DMS 273 (cell line): Measurements from ENCODE around the gene ACTN2.

Source experiments
- DNase-seq: peaks from one replicate; lab custom pipeline; 2025; ENCODE audit not compliant: unreplicated experiment; lab: John Stamatoyannopoulos, UW

The ACTN2 gene

DNA sequence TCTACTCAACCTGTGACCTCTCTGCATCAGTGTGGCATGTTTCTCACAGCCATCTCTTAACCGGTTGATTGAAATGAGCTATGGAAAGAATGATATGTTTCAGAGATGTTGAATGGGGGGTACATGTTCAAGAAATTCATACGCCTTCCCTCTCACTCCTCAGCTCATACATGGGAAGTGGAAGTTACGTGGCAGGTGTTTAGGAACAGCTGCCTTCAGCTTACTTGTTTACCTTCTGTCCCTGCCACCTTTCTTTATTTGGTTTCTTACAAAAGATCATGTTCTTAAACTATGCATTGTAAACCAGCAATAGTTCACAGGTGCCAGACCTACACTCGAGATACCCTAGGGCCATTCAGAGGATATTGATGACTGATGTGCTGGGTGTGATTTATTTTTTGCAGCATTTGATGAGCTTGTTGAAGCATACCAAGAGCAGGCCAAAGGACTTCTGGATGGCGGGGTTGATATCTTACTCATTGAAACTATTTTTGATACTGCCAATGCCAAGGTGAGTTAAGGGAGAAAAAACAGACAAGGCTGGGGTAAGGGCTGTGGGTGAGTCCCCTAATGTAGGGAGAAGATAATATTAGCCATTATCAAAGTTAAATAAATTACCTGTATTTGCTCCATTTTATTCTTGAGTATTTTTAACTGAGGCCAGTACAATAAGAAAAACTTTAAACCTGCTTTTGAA lies 126.2 kb downstream of the ACTN2 start:
- DNase-seq: no peak
